Breast epithelium (tissue), 3 donors: ENCODE data around the gene BRD1.

Experiments used
- POLR2A ChIP-seq: fragments of 450-650 bp; IDR thresholded peaks from one replicate; pipeline ENCODE4 v1.6.1; 2016; ENCODE audit warnings: antibody characterized with exemption, mild to moderate bottlenecking, moderate library complexity
- TF ChIP-seq, protein P1 (sequence below), 3 donors: fragments of 450-650 bp; IDR thresholded peaks; one replicate each; pipeline ENCODE4 v1.5.1; 2016 to 2017; ENCODE audit warnings: antibody characterized with exemption in 3 of 3, mild to moderate bottlenecking in 3 of 3, moderate library complexity in 3 of 3

DNA sequence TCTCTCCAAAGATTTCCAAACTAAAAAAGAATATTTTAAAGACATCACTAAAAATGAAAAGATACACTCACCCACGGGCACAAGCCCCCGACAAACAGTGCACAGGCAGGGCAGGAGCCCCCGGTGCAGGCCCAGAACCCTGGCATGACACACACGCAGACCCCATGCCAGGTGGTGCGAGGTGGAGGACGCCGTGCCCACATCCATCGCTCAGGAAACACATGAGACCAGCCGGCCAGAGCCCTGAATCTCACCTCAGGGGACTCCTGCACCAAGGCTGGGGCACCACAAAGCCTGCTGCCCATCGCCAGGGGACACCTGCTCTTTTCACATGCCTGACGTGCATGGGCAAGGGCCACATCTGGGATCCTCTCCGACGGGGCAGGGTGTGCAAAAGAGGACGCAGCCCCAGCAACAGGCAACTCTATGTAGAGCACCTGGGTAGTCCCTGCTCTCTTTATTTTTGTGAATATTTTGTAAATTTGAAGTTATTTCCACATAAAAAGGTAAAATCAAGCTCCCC, 13.4 kb downstream of the BRD1 start:
- TF ChIP-seq, protein P1, sequence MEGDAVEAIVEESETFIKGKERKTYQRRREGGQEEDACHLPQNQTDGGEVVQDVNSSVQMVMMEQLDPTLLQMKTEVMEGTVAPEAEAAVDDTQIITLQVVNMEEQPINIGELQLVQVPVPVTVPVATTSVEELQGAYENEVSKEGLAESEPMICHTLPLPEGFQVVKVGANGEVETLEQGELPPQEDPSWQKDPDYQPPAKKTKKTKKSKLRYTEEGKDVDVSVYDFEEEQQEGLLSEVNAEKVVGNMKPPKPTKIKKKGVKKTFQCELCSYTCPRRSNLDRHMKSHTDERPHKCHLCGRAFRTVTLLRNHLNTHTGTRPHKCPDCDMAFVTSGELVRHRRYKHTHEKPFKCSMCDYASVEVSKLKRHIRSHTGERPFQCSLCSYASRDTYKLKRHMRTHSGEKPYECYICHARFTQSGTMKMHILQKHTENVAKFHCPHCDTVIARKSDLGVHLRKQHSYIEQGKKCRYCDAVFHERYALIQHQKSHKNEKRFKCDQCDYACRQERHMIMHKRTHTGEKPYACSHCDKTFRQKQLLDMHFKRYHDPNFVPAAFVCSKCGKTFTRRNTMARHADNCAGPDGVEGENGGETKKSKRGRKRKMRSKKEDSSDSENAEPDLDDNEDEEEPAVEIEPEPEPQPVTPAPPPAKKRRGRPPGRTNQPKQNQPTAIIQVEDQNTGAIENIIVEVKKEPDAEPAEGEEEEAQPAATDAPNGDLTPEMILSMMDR (IDR thresholded peaks at IDR 0.05) = no peak
- TF ChIP-seq POLR2A = no peak
